Stimulated activated CD4-positive, alpha-beta T cell treated with anti-CD3 and anti-CD28 coated beads, TNF-alpha, amount 100 ng/mL, for 1 hour (primary cell): Measurements from ENCODE around the gene LONRF2.
A peak's percentile ranks its signal among the peaks of the same experiment; 100 is the strongest.

Experiments
- DNase-seq, 3 donors: peaks; one replicate each; pipeline ENCODE4 v3.0.0-alpha.2; 2020; ENCODE audit warnings: low read depth in 3 of 3, low spot score in 1 of 3

Gene LONRF2

GRCh38 chr2:100276716-100277115 lies 45.6 kb downstream of the LONRF2 start:
- DNase-seq: no peak

GRCh38 chr2:100275200-100275589 lies 47.1 kb downstream of the LONRF2 start:
- DNase-seq: no peak

GRCh38 chr2:100274566-100275199 lies 47.6 kb downstream of the LONRF2 start:
- DNase-seq: no peak

- DNase-seq: no peak
Measured at GRCh38 chr2:100274076-100274475, 48.2 kb downstream of the LONRF2 start.

DNA sequence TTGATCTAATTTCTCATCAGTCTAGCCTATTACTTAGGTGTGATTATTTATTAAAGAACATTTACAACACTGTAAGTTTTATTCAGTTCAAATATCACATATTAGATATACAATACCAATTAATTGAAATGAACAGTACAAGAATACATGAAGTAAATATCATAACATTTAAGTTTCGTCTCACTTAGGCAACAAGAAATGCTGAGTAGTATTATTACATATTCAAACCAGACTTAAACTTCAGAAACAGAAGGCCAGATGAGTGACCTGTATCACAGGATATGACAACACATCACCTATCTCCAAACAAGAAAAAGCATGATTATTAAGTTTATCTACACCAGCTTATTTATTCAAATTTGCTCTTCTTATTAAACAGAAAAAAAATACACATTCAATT lies 48.9 kb downstream of the LONRF2 start:
- DNase-seq: no peak

DNA sequence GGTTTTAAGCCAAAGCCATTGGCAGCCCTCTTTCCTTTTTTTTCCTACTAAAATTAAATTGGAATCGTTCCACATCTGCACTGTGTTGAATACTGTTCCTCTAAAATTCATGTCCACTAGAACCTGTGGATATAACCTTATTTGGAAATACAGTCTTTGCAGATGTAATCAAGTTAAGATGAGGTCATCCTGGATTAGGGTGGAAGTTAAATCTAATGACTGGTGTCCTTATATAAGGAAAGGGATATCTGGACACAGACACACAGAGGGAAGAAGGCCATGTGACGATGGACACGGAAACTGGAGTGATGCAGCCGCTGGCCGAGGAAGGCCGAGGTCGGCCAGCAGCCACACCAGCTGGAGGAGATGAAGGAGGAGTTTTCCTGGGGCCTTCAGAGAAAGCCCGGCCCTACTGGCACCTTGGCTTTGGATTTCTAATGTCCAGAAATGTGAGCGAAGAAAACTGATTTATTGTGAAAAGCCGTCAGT lies 49.4 kb downstream of the LONRF2 start:
- DNase-seq: no peak

GRCh38 chr2:100271210-100271609 lies 51.1 kb downstream of the LONRF2 start:
- no peak for DNase-seq

- DNase-seq: no peak
Measured at GRCh38 chr2:100270381-100271146, 51.7 kb downstream of the LONRF2 start.

DNA sequence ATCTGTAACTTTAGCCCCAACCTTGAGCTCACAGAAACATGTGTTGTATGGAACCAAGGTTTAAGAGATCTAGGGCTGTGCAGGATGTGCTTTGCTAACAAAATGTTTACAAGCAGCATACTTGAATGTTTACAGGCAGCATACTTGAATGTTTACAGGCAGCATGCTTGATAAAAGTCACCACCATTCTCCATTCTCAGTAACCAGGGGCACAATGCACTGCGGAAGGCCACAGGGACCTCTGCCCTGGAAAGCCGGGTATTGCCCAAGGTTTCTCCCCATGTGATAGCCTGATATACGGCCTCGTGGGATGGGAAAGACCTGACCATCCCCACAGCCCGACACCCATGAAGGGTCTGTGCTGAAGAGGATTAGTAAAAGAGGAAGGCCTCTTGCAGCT lies 52.4 kb downstream of the LONRF2 start:
- no peak for DNase-seq

DNA sequence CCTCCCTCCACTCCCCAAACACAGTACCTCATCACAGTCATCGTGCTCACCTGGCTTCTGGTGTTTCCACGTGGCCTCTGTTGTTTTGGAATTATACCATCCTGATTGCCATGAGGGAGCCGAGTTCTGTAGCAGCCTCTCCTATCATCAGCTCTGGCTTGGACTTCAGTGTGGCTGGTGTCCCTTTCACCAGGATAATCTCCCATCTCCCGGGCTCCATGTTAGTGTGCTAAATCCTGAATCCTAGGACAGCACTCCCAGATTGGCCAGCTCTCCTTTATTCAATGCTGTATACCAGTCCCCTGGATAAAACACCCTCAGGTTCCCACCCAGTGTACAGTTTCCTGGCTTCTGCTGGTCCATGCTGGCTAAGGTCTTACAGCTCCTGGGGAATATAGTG lies 53.3 kb downstream of the LONRF2 start:
- DNase-seq: no peak

- no peak for DNase-seq
Measured at GRCh38 chr2:100267751-100268150, 54.5 kb downstream of the LONRF2 start.

- no peak for DNase-seq
Measured at GRCh38 chr2:100266126-100266525, 56.2 kb downstream of the LONRF2 start.

DNA sequence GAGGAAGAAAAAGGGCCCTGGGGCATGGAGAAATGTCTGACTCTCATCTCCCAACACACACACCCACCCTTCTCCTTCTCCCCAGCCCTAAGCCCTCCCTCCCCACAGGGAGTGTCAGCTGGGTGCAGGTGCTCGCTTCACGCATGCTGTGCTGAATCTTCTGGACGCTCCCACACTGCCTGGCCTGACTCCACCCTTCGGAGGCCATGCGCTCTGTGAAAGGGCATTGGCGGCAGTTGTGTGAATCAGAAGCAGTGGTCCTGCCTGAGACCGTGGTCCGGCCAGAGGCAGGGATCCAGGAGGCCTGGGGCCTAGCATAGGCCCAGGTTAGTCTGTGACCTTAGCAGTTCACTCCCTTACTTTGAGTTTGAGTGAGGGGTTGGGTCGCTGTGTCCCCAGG lies 57.1 kb downstream of the LONRF2 start:
- no peak for DNase-seq

GRCh38 chr2:100264651-100265050 lies 57.6 kb downstream of the LONRF2 start:
- no peak for DNase-seq

DNA sequence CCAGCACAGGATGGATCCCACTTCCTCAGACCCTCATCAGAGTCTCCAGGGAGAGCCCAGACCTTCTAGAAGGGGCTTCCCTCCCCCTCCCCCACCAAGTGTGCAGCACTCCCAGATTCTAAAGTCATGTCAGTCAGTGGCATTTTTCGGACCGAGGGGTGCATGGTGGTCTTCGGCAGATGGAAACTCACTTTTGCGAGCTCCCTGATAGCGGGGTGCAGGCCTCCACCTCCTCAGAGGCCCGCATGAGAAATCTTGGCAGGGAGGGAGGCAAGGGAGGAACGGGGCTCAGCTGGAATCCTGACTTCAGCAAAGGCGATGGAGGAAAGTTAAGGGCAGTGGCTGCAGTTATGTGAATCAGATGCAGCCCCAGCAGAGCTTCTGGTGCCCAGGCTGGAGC lies 58.2 kb downstream of the LONRF2 start:
- DNase-seq: no peak

- DNase-seq: peak in 2 of 3 donors; percentile 34 to 49
Measured at GRCh38 chr2:100262555-100263320, 59.6 kb downstream of the LONRF2 start.

DNA sequence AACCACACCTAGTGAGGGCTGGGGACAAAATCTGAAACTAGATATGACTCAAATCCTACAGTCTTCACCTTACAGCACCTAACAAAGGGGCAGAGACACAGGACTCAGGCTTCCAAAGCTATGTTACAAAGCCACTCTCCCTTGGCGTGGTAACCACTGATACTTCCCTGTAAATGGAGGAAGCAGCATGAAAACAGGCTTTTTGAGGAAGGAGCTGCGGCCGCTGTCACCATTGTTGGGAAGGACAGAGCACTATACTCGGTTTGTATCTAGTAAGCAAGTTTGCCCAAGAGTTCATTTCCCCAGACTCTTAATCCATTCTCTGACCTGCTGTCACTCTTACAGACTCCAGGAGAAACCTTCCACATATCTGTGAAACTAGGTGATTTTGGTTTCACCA lies 60.3 kb downstream of the LONRF2 start:
- DNase-seq: no peak

GRCh38 chr2:100260712-100261620 lies 61.3 kb downstream of the LONRF2 start:
- DNase-seq: no peak

DNA sequence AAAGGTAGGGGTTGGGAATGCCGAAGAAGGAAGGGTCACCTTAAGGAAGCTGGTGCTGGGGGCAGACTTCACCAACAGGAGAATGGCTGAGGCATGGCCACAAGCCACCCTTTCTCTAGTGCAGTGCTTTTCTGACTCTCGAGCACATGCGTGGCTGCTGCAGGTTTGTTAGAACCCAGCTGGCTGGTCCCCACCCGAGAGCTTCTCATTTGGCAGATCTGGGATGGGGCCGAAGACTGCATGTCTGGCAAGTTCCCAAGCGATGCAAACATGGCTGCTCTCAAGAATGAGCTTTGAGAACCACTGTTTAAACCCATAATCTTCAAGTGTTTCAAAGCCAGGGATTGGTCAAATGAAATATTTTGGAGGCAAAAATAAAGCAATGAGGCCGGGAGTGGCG lies 63.2 kb downstream of the LONRF2 start:
- DNase-seq: no peak

- DNase-seq: no peak
Measured at GRCh38 chr2:100257939-100258338, 64.4 kb downstream of the LONRF2 start.

GRCh38 chr2:100256849-100257248 lies 65.5 kb downstream of the LONRF2 start:
- no peak for DNase-seq
